DOHH2 (cell line): Measurements from ENCODE around the gene SLC35E2B.
"Not testable (repeated sequence)": the region's sequence is repeated elsewhere in the genome, so short reads cannot be mapped to it uniquely, and the experiment has no call there.

Experiments used
- EZH2phosphoT487 ChIP-seq: fragments of 200-600 bp; sonication (generic); IDR thresholded peaks from 2 replicates; pipeline ENCODE4 v1.6.1; 2017; ENCODE audit warnings: borderline replicate concordance, mild to moderate bottlenecking, antibody characterized with exemption, low read length, moderate library complexity, mixed read lengths
- TF ChIP-seq, protein P1 (sequence below): fragments of 200-600 bp; sonication (generic); IDR thresholded peaks from one replicate; pipeline ENCODE4 v1.5.1; 2014; ENCODE audit warnings: antibody characterized with exemption, mild to moderate bottlenecking, low read depth, low read length; ENCODE audit not compliant: poor library complexity, severe bottlenecking

DNA sequence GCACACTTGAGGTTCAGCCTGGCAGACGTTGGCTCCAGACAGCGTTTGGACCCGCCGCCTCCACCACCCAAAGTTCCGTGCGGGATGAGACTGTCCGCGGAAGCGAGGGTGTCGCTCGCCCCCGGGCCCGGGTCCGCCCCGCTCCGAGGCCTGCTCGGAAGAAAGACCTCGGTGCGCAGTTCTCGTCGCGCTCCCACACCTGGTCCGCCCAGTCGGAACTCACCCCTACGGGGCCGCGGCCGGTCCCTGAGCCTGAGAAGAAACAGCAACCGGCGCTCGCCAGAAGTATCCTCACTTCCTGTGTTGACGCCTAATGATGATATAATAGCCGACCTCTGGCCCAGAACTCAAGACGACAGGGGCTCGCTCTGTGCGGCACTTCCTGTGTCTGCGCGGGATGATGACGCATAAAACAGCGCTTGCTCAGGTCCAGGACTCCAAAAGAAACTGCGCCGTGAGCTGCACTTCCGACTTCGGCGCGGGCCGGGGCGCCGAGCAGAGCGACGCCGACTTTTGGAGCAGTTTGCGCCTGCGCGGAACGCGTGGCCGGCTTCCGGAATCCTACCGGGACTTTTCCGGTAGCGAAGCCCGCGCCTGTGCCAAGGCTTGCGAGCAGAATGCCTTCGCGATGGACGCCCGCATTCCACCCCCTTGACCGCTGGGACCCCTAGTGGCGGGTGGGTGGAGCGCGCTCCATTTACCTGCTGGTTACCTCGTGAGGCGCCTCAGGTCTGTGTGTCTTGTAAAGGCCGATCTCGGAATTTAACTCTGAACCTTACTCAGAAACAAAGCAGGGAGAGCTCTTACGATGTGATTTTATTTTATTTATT is 31.7 kb upstream of the SLC35E2B start, which contains the start of gene CDK11A:
- TF ChIP-seq, protein P1, sequence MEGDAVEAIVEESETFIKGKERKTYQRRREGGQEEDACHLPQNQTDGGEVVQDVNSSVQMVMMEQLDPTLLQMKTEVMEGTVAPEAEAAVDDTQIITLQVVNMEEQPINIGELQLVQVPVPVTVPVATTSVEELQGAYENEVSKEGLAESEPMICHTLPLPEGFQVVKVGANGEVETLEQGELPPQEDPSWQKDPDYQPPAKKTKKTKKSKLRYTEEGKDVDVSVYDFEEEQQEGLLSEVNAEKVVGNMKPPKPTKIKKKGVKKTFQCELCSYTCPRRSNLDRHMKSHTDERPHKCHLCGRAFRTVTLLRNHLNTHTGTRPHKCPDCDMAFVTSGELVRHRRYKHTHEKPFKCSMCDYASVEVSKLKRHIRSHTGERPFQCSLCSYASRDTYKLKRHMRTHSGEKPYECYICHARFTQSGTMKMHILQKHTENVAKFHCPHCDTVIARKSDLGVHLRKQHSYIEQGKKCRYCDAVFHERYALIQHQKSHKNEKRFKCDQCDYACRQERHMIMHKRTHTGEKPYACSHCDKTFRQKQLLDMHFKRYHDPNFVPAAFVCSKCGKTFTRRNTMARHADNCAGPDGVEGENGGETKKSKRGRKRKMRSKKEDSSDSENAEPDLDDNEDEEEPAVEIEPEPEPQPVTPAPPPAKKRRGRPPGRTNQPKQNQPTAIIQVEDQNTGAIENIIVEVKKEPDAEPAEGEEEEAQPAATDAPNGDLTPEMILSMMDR: peak; percentile 34
- TF ChIP-seq EZH2phosphoT487: not testable (repeated sequence)
